Erythroblast (primary cell): Measurements from ENCODE around the gene PRKRA.

Experiments used
- GATA1 ChIP-seq: IDR thresholded peaks from 2 replicates; pipeline ENCODE4 v1.6.1; 2011; ENCODE audit warnings: low read depth, mild to moderate bottlenecking, control low read depth, low read length, moderate library complexity
- POLR2A ChIP-seq: IDR thresholded peaks from 2 replicates; pipeline ENCODE4 v1.6.1; 2011; ENCODE audit warnings: mild to moderate bottlenecking, low read length

DNA sequence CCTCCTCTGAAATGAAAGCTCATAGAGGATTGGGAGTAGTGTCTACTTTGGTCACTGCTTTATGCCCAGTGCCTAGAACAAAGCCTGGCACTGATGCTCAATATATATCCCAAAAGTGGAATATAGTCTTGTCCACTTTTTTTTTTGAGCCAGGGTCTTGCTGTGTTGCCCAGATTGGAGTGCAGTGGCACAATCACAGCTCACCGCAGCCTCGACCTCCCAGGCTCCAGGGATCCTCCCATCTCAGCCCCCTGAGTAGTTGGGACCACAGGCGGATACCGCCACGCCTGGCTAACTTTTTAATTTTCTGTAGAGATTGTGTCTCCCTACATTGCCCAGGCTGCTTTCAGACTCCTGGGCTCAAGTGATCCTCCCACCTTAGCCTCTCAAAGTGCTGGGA, 23.6 kb upstream of the PRKRA start:
- TF ChIP-seq POLR2A, result no peak
- TF ChIP-seq GATA1, result no peak
